Vagina (tissue), 2 donors: ENCODE measurements around the gene SPRY4. TPM values are rescaled to one million over a fixed set of nuclear protein-coding genes. Genes with fewer than 3 reads are reported as not detected.
A peak's percentile ranks its signal among the peaks of the same experiment; 100 is the strongest.

Experiments used
- DNase-seq, 2 donors: peaks; one replicate each; pipeline ENCODE4 v3.0.0-alpha.2; 2017; ENCODE audit errors: extremely low spot score in 2 of 2
- H3K27ac ChIP-seq: fragments of 200-600 bp; sonication (generic); one replicate; pipeline ENCODE4 v1.5.1; 2019
- H3K27me3 ChIP-seq: fragments of 200-600 bp; sonication (generic); one replicate; pipeline ENCODE4 v1.5.1; 2019
- H3K36me3 ChIP-seq, 2 donors: fragments of 200-600 bp; sonication (generic); one replicate each; pipeline ENCODE4 v1.5.1; 2017 to 2019
- H3K4me1 ChIP-seq: fragments of 200-600 bp; sonication (generic); one replicate; pipeline ENCODE4 v1.5.1; 2019
- H3K4me3 ChIP-seq, 2 donors: fragments of 200-600 bp; sonication (generic); 1 replicate in 1 of 2; 2 replicates in 1 of 2; pipeline ENCODE4 v1.5.1; 2016 to 2019
- H3K9me3 ChIP-seq: fragments of 200-600 bp; sonication (generic); one replicate; pipeline ENCODE4 v1.5.1; 2019
- POLR2A ChIP-seq, 2 donors: fragments of 450-650 bp; IDR thresholded peaks; one replicate each; pipeline ENCODE4 v1.6.1; 2017; ENCODE audit warnings: antibody characterized with exemption in 2 of 2, mild to moderate bottlenecking in 2 of 2, moderate library complexity in 2 of 2
- POLR2AphosphoS5 ChIP-seq, 2 donors: sonication (generic); formaldehyde crosslinking; IDR thresholded peaks; one replicate each; pipeline ENCODE4 v1.9.0; 2017; ENCODE audit warnings: antibody characterized with exemption in 2 of 2, mild to moderate bottlenecking in 2 of 2, low read depth in 1 of 2; ENCODE audit not compliant: insufficient read depth in 1 of 2
- intact Hi-C: fragments of 100-400 bp; cut with DNase I; formaldehyde crosslinking; loops from one replicate; pipeline ENCODE4 v1.15.1; 2023
- total RNA-seq: library from RNA; depleted of rRNA; stranded (reverse); fragments of >200 nt; gene quantifications from one replicate; pipeline ENCODE4 v1.2.3, GENCODE V29; 2016
- TF ChIP-seq, protein P1 (sequence below), 3 experiments: fragments of 450-650 bp in 2 of 3; fragments of 200-600 bp in 1 of 3; sonication (generic) in 1 of 3; IDR thresholded peaks; one replicate each; pipeline ENCODE4 v1.5.1; 2017 to 2019; ENCODE audit warnings: antibody characterized with exemption in 3 of 3, mild to moderate bottlenecking in 2 of 3, moderate library complexity in 2 of 3

SPRY4 gene
- total RNA-seq, 1 donor from 2014 or later: 13.5 TPM

- H3K27ac ChIP-seq: no peak overlapping the region
- intact Hi-C loops: no loop called here
- H3K36me3 ChIP-seq: no peaks in the 10 kb centered on the region
- DNase-seq: no peak
- no peaks in the 10 kb centered on the region for H3K9me3 ChIP-seq
- H3K27me3 ChIP-seq: no peaks in the 10 kb centered on the region
- peak in 1 of 2 donors; percentile 42 for TF ChIP-seq POLR2AphosphoS5 (IDR thresholded peaks at IDR 0.05; ENCODE audit: insufficient read depth in 1 of 2, low read depth in 1 of 2)
- TF ChIP-seq, protein P1, sequence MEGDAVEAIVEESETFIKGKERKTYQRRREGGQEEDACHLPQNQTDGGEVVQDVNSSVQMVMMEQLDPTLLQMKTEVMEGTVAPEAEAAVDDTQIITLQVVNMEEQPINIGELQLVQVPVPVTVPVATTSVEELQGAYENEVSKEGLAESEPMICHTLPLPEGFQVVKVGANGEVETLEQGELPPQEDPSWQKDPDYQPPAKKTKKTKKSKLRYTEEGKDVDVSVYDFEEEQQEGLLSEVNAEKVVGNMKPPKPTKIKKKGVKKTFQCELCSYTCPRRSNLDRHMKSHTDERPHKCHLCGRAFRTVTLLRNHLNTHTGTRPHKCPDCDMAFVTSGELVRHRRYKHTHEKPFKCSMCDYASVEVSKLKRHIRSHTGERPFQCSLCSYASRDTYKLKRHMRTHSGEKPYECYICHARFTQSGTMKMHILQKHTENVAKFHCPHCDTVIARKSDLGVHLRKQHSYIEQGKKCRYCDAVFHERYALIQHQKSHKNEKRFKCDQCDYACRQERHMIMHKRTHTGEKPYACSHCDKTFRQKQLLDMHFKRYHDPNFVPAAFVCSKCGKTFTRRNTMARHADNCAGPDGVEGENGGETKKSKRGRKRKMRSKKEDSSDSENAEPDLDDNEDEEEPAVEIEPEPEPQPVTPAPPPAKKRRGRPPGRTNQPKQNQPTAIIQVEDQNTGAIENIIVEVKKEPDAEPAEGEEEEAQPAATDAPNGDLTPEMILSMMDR (IDR thresholded peaks at IDR 0.05): no peak
- H3K4me1 ChIP-seq: peaks cover 36% of the 10 kb centered on the region
- H3K4me3 ChIP-seq: no peak overlapping the region
Measured at GRCh38 chr5:142283304-142283703, 41.5 kb downstream of the SPRY4 start.

- intact Hi-C loops: no loop called here
- H3K4me1 ChIP-seq: peaks cover 31% of the 10 kb centered on the region
- H3K36me3 ChIP-seq: no peaks in the 10 kb centered on the region
- H3K9me3 ChIP-seq: no peaks in the 10 kb centered on the region
- DNase-seq: no peak
- H3K4me3 ChIP-seq: no peak overlapping the region
- no peak overlapping the region for H3K27ac ChIP-seq
- TF ChIP-seq, protein P1 (IDR thresholded peaks at IDR 0.05): no peak
- no peak for TF ChIP-seq POLR2A (IDR thresholded peaks at IDR 0.05)
- TF ChIP-seq POLR2AphosphoS5 (IDR thresholded peaks at IDR 0.05; ENCODE audit: insufficient read depth in 1 of 2, low read depth in 1 of 2): no peak
- H3K27me3 ChIP-seq: no peaks in the 10 kb centered on the region
Measured at GRCh38 chr5:142281966-142282365, 42.9 kb downstream of the SPRY4 start.

DNA sequence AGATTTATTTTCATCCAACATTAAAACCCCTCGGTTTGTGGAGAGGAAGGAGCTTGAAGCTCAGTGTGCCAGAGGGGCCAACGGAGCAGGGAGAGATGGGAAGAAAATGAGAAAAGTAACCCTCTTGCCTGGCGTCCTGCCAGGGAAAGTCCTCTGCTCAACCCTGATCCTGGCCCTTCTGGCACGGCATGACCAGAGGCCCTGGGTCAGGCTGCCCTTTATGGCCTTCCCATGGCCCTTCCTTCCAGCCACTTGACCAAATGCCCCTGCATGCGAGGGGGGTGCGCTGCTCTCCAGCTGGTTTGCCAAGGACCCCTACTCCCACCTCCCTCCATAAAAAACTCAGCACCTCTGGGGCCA is 43.8 kb downstream of the SPRY4 start:
- DNase-seq: no peak
- intact Hi-C loops: no loop called here
- no peak for TF ChIP-seq POLR2A (IDR thresholded peaks at IDR 0.05)
- Histone ChIP-seq H3K4me3 (no peak overlapping the region), H3K27me3 (no peaks in the 10 kb centered on the region), H3K9me3 (no peaks in the 10 kb centered on the region), H3K36me3 (no peaks in the 10 kb centered on the region), H3K4me1 (peaks cover 31% of the 10 kb centered on the region), H3K27ac (peak overlapping the region; percentile 35)

DNA sequence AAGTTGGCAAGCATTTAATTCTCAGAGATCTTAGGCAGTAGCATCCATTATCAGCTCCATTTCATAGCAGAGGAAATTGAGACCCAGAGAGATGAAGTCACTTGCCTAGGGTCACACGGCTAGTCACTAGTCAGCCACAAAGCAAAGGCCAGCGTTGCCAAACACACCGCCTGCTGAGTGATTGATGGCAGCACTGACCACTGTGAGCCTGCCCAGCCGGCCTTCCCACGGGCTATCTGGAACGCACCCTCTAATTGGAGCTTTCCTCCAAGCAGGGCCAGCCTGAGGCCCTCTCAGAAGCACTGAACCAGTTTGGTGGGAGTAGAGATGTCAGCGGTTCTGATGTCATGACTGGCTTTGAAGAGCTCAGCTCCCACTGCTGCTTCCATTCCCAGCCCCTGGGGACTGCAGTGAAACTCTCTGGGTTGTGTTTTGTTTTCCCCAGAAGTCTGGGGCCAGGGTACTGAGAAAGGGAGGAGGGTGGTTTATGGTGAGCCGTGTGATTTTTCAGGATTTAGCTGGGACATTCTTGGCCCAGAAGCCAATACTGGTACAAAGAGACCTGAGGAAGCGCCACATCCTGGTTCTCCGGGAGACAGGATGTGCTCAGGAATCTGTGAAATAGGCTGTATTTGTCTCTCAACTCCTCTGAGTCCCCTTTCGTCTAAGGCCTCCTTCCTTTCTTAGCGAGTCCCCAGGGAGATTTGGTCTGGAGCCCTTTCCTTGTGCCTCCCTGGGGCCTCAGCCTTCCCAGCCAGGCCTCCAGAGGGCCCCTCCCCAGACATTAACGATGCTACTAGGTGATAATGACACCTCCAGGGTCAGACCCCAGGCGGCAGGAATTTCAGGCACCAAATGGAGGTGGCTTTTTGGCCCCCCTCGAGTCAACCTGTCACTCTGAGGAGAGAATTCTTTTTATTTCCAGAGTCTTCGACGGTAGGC is 44.5 kb downstream of the SPRY4 start:
- Histone ChIP-seq H3K27me3 (no peaks in the 10 kb centered on the region), H3K9me3 (no peaks in the 10 kb centered on the region), H3K4me3 (no peak overlapping the region), H3K4me1 (peaks cover 31% of the 10 kb centered on the region), H3K36me3 (no peaks in the 10 kb centered on the region), H3K27ac (peak overlapping the region; percentile 35)
- no peak for DNase-seq
- TF ChIP-seq POLR2A (IDR thresholded peaks at IDR 0.05) (no peak), POLR2AphosphoS5 (IDR thresholded peaks at IDR 0.05; ENCODE audit: insufficient read depth in 1 of 2, low read depth in 1 of 2) (peak in 1 of 2 donors; percentile 24)
- intact Hi-C loops: no loop called here

GRCh38 chr5:142278627-142279026 is 46.2 kb downstream of the SPRY4 start:
- no peaks in the 10 kb centered on the region for H3K36me3 ChIP-seq
- H3K4me1 ChIP-seq: peaks cover 31% of the 10 kb centered on the region
- intact Hi-C loops: no loop called here
- H3K4me3 ChIP-seq: no peak overlapping the region
- TF ChIP-seq, protein P1 (IDR thresholded peaks at IDR 0.05): no peak
- TF ChIP-seq POLR2AphosphoS5 (IDR thresholded peaks at IDR 0.05; ENCODE audit: insufficient read depth in 1 of 2, low read depth in 1 of 2) (no peak), POLR2A (IDR thresholded peaks at IDR 0.05) (no peak)
- H3K9me3 ChIP-seq: no peaks in the 10 kb centered on the region
- no peak overlapping the region for H3K27ac ChIP-seq
- no peak for DNase-seq
- H3K27me3 ChIP-seq: no peaks in the 10 kb centered on the region

GRCh38 chr5:142277796-142278195 is 47.0 kb downstream of the SPRY4 start:
- Histone ChIP-seq H3K4me3 (no peak overlapping the region), H3K36me3 (no peaks in the 10 kb centered on the region), H3K27ac (no peak overlapping the region), H3K27me3 (no peaks in the 10 kb centered on the region), H3K9me3 (no peaks in the 10 kb centered on the region), H3K4me1 (peaks cover 28% of the 10 kb centered on the region)
- TF ChIP-seq POLR2A (IDR thresholded peaks at IDR 0.05) (no peak), POLR2AphosphoS5 (IDR thresholded peaks at IDR 0.05; ENCODE audit: insufficient read depth in 1 of 2, low read depth in 1 of 2) (no peak)
- TF ChIP-seq, protein P1 (IDR thresholded peaks at IDR 0.05): no peak
- intact Hi-C loops: no loop called here
- no peak for DNase-seq
